LNCaP clone FGC (cell line): ENCODE data around the gene SORBS2.

Source experiments
- DNase-seq: peaks from one replicate; pipeline ENCODE4 v3.0.0-alpha.2; 2011; ENCODE audit warnings: low read depth
- H3K4me3 ChIP-seq: 2 replicates; pipeline ENCODE4 v1.5.1; 2011; ENCODE audit warnings: mild to moderate bottlenecking, low read depth, low read length, control low read depth
- TF ChIP-seq, protein P1 (sequence below): IDR thresholded peaks from 2 replicates; pipeline ENCODE4 v1.5.1; 2012; ENCODE audit warnings: mild to moderate bottlenecking; ENCODE audit not compliant: control insufficient read depth, insufficient read depth; ENCODE audit errors: extremely low read depth

SORBS2 gene

DNA sequence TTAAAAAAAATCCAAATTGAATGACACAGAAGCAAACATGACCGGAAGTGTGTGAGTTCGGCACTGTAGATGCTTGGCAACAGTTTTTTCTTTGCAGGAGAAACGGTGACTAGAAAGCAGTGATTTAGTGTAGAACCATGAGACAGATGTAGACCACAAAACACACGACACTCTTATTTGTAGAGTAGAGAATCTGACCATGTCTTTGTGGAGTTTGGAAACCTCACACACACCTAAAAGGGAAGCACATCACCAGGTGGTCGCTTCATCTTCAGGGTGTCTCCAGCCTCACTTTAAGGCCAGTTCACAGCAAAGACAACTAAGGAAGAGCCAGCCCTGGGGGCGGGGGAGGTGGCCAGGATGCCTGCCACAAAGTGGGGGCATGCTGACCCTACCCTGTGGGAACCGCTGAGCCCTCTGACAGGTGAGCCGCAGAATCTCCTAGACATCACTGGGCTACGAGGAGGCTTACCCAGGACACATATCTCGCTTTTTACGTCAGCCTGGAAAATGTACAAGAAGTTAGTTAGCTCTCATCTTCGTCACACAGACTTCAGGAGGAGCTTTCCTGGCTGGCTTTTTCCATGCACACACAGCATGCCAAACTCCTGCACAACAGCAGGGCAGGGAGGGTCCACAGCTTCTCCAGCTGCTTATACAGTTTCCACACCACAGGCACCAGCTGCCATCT lies 212.3 kb downstream of the SORBS2 start:
- H3K4me3 ChIP-seq = no peak overlapping the region
- TF ChIP-seq, protein P1, sequence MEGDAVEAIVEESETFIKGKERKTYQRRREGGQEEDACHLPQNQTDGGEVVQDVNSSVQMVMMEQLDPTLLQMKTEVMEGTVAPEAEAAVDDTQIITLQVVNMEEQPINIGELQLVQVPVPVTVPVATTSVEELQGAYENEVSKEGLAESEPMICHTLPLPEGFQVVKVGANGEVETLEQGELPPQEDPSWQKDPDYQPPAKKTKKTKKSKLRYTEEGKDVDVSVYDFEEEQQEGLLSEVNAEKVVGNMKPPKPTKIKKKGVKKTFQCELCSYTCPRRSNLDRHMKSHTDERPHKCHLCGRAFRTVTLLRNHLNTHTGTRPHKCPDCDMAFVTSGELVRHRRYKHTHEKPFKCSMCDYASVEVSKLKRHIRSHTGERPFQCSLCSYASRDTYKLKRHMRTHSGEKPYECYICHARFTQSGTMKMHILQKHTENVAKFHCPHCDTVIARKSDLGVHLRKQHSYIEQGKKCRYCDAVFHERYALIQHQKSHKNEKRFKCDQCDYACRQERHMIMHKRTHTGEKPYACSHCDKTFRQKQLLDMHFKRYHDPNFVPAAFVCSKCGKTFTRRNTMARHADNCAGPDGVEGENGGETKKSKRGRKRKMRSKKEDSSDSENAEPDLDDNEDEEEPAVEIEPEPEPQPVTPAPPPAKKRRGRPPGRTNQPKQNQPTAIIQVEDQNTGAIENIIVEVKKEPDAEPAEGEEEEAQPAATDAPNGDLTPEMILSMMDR = no peak
- no peak for DNase-seq

DNA sequence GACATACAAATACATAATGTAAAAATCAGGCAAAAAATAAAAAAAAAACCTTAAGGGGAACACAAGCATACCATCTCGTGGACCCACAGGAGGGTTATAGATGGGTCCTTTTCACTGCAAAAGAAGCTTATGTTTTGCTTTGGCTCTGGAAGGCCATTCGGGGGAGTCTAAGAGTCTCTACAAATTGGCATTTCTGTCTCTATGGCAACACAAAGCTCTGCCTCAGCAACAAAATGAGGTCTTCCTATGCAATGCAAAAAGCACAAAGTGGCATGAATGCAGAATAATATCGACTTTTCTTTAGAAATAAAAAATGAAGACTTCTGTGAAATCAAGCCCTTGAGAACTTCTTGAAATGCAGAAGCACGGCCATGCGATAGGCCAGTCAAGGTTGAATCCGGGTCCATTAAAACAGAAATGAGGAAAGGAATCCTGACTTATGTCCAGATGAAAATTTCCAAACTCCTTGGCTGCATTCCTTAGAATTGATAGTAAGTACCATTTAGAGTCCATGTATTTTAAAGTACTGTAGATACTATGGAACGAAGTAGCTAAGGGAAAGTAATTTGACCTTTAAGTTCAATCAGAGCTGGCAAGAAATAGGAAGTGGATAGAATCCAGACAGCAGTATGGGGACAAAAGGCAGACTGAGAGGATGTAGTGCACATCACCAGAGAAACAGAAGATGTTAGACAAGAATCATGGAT lies 213.0 kb downstream of the SORBS2 start:
- no peak for DNase-seq
- TF ChIP-seq, protein P1 = no peak
- no peak overlapping the region for H3K4me3 ChIP-seq

DNA sequence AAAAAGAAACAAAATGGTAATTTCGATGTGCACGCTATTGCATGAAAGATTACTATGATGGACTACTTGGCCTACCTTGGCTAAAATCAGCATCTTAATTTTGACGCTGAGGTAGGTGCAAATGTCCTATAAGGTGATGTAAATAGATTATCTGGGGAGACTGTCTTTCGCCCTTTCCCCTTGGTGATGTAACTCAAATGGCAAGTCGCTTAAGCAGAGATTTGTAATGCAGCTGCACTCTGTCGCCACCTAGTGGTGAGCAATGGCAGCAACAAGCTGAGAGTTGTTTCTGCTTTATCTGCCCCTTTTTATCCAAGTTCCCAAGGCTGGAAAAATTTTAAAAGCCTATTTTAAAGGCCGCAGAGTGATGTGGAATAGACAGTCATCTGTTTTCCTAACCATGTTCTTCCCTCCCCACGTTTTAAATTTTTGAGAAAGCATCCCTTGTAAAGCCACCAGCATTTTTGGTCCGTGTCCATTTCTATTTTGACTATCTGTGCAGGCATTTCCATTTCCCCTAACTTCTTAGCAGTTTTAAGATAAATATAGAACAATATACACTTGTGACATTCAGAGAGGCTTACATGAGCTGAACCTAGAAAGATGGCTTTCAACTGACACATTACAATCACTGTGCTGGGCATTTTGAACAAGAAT lies 214.3 kb downstream of the SORBS2 start:
- TF ChIP-seq, protein P1 = peak; percentile 96
- peak; percentile 50 for DNase-seq
- H3K4me3 ChIP-seq = no peak overlapping the region

DNA sequence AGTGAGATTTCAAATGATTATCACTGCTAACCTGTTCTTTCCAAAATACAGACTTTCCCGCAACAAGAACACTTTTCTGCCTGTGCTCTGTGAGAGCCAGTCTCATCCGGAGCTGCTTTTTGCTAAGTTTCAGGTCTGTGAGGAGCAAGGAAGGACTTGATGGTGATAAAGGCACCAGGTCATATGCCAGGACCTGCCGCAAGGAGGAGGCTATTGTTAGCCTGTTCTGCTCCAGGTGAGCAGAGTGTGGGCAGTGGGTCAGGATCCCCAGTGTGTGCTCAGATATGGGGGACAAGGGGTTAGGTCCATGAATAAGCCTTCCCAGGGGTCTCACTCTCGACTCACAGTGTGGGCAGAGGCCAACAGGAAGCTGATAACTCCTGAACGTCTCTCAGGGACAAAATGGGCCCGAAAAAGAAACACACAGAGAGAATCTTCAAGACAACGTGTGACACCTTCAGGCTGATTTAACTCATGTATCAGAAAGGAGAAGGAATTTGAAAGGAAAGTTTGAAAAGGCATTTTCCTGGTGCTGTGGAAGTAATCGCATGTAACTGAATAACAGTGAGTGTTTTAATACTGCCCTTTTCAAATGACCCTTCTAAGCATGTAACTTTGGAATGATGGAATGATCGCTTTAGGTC lies 219.0 kb downstream of the SORBS2 start:
- no peak for DNase-seq
- TF ChIP-seq, protein P1 = no peak
- no peak overlapping the region for H3K4me3 ChIP-seq

DNA sequence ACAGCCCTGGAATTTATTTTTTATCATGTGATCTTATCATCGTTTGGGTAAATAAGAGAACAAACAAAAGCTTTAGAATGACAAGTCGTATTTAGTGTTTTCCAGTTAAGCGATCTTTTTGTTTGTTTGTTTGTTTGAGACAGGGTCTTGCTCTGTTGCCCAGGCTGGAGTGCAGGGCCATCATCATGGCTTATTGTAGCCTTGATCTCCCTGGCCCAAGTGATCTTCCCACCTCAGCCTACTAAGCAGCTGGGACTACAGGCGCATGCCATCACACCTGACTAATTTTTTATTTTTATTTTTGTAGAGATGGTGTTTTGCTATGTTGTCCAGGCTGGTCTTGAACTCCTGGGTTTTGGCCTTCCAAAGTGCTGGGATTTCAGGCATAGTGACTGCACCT lies 219.6 kb downstream of the SORBS2 start:
- H3K4me3 ChIP-seq = no peak overlapping the region
- TF ChIP-seq, protein P1 = no peak
- DNase-seq = no peak

DNA sequence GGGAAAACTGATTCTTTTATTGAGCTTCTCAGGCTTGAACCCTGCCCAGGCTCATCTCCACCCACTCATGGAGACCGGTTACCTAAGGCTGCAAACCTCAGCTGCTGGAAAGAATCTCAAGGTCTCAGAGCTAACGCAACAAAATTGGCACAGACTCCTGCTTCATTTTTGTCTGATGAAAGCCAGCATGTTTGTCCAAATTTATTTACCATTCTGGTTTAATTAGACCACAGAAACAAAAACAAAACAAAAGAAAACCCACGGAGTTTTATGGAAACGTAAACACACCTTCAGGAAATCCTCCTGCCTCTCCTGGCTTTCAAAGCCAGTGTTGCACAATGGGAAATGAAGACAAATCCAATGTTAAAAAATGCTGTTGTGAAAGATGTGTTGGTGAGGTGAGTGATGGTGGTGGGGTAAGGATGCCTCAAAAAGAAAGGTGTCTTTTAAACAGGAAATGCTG lies 220.3 kb downstream of the SORBS2 start:
- peak; percentile 73 for DNase-seq
- TF ChIP-seq, protein P1 = no peak
- peak overlapping the region; percentile 12 for H3K4me3 ChIP-seq
